Ishikawa (cell line): ENCODE results near the gene THAP2.

ENCODE experiments used
- CEBPB ChIP-seq: IDR thresholded peaks from 2 replicates; pipeline ENCODE4 v1.6.1; 2012
- EP300 ChIP-seq: IDR thresholded peaks from 2 replicates; pipeline ENCODE4 v1.6.1; 2012; ENCODE audit warnings: borderline replicate concordance
- MAX ChIP-seq: IDR thresholded peaks from 2 replicates; pipeline ENCODE4 v1.6.1; 2012
- NFIC ChIP-seq: IDR thresholded peaks from 2 replicates; pipeline ENCODE4 v1.6.1; 2012
- RAD21 ChIP-seq: IDR thresholded peaks from 2 replicates; pipeline ENCODE4 v1.6.1; 2012; ENCODE audit warnings: low read depth
- REST ChIP-seq: IDR thresholded peaks from 2 replicates; pipeline ENCODE4 v1.6.1; 2012; ENCODE audit warnings: low read depth, mild to moderate bottlenecking
- TAF1 ChIP-seq: IDR thresholded peaks from 2 replicates; pipeline ENCODE4 v1.6.1; 2012; ENCODE audit warnings: low read depth, mild to moderate bottlenecking
- TEAD4 ChIP-seq: IDR thresholded peaks from 2 replicates; pipeline ENCODE4 v1.6.1; 2012
- YY1 ChIP-seq: IDR thresholded peaks from 2 replicates; pipeline ENCODE4 v1.6.1; 2012; ENCODE audit warnings: low read depth

- no peak for TF ChIP-seq RAD21
- no peak for TF ChIP-seq YY1
- no peak for TF ChIP-seq TEAD4
- no peak for TF ChIP-seq NFIC
- no peak for TF ChIP-seq REST
- TF ChIP-seq TAF1: no peak
- no peak for TF ChIP-seq EP300
- no peak for TF ChIP-seq MAX
- TF ChIP-seq CEBPB: no peak
Measured at GRCh38 chr12:71702590-71702989, 38.5 kb downstream of the THAP2 start.
